ENCODE measurements around the gene ITGAE.

The ITGAE gene

DNA sequence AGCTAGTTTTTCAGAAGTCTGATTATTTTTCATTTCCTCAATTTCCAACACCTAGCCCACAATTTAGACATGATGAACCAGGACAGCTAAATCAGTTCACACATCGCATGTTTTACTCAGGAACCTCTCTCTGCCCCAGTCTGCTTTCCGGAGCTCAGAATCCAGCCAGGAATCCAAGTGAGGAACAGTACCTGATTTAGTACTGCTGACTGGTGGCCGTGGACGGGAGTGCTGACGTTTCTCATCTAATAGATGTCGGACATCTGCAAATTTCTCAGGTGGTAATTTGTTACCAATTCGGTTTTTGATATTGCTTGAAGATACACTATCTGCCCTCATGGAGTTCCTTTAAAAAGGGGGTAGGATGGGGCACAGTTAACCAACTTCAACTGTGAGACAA, 14.9 kb upstream of the ITGAE start:
- DNase-seq: no peak

DNA sequence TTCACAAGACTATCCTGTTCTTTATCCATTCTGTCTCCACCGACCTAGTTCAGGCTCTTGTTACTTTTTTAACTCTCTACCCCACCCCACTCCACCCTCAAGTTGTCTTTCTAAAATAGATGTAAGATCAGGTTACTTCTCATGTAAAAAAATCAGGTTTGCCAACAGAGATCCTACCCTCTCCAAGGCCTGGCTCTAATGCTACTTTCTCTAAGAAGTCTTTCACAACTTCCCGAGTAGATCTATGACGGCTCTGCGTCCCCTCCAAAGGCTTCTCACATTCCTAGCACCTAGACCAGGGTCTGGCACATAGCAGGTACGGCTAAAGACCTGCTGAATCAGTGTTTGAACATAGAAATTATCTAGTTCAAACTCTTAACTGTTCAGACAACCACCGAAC, 14.1 kb upstream of the ITGAE start:
- DNase-seq: no peak

DNA sequence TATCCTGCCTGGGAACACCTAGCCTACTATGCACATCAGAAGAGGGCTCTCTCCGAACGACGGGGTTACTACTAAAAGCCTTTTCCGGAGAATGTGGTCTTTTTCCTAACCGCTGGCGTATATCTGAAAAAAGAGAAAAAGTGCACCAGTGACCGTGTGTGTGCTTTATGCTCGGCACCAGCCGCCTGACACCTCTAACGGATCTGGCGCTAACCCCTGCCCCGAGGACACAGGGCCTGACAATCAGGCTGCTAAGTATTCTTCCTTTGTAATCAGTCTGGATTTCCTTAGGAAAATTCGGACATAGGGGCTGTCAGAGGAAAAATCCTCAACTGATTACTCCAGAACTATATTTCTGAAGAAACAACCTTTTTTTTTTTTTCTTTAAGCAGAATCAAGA, 13.4 kb upstream of the ITGAE start:
- no peak for DNase-seq

DNA sequence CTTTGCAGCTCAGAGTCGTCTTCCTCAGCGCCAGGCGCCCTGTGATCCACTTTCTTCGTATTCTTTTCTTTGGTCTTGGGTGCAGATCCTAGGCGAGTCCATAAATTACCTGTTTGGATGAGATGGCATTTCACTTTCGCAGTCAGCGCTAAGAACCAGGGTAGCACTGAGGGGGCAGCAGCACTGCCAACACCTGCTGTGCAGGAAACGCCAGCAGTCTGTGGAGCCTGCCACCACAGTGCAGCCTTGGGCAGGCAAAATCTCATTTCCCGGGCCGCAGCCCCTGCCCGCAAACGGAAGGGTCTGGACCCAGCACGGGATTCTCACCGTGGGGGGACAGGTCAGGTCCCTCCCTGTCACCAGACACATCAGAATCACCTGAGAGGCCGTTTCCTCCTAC, 12.2 kb upstream of the ITGAE start:
- DNase-seq: no peak

DNA sequence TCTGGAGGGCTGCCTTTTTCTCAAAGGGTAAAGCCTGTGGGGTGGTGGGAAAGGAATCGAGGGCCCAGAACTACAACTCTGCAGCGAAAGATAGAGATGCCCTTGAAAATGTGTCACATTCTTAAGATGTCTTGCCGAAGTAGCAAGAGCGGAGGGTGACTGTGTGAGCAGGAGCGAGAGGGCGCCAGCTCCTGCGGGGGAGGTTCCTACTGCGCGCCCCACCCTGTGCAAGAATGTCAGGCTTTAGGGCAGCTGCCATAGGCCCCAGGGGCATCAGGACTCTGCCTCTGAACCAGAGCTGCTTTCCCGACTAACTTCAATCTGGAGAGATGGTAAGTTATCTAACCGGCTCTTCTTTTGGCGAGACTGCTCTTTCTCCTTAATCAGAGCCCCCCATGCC, 11.8 kb upstream of the ITGAE start:
- no peak for DNase-seq

DNA sequence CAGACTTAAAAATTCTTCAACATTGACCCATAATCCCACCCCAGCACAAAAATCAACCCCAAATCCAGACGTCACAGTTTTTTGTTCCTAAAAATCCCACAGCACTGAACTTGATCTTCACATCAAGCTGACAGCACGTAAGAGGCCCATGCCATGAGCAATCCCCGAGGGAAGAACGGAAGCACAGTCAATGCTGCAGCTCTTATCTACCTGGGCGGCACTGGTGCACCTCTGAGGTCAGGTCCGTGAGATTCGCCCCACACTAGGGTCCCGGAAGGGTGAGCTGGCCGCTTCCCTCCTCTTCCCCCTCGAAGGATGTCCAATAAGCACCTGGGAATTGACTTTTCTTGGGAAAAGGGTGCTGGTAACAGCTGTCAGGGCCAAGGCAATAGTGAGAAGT, 11.3 kb upstream of the ITGAE start:
- no peak for DNase-seq

DNA sequence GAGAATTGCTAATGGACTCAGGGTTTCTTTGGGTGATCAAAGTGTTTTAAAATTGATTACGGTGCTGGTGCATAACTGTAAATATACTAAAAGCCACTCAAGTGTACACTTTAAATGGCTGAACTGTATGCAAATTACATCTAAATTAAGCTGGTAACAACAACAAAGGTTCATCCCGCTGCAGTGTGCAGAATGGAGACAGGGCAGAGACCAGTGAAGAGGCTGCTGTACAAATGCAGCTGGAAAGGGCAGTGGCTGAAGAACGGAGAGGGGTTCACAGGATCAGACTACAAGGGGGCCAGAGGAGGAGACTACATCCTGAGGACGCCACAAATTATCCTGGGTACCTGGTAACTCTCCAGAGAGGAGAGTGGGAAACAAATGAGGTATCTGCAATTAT, 9.0 kb upstream of the ITGAE start:
- DNase-seq: no peak

DNA sequence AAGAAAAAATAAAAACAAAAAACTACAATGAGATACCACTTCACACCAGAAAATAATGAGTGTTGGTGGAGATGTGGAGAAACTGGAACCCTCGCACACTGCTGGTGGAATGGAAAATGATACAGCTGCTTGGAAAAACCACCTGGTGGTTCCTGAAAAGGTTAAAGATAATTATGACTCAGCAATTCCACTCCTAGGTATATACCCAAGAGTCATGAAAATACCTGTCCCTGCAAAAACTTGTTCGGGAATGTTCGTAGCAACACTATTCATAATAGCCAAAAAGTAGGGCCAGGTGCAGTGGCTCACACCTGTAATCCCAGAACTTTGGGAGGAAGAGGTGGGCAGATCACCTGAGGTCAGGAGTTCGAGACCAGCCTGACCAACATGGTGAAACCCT, 8.1 kb upstream of the ITGAE start:
- no peak for DNase-seq

DNA sequence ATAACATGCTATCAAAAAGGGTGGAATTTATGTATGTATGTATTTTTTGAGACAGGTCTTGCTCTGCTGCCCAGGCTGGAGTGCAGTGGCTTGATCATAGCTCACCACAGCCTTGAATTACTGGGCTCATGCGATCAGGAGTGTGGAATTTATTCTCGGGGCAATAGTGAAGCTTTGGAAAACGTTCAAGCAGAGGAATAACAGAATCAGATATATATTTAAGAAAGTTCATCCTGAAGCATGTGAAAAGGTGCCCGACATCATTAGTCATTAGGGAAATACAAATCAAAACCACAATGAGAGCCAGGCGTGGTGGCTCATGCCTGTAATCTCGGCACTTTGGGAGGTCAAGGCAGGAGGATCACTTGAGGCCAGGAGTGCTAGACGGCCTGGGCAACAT, 7.7 kb upstream of the ITGAE start:
- DNase-seq: no peak

DNA sequence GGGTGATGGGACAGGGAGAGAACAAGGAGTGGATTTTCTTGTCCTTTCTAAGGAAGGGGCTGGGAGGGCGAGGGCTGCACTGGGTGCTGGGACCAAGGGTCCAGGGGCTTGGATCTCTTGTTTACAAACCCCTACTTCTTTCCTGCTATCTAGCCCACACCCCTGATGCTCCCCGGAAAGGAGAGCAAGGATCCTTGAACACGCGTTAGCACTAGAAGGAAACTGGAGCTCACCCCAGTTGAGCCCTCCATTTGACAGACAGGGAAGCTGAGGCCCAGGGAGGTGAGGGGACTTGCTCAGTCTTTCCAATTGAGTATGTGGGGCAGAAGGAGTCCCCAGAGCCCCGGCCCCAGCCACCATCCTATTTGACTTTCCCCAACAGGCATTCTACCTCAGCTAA, 4.6 kb upstream of the ITGAE start:
- no peak for DNase-seq

DNA sequence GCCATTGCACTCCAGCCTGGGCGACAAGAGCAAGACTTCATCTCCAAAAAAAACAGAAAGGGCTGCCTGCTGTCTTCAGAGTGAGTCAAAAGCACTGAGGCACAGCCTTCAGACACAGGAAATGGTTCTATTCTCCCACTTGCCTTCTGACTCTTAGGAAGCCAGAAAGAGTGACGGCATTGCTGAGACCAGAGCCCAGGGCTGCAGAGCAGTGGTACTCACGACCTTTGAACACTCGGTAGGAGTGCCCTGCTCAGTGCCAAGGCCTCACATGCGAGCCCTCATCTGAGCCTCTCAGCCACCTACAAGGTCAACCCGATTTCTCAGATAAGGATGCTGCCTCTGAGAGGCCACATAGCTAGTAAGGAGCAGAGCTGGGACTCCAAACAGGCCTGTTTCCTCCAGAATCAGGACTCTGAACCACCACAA, 3.5 kb upstream of the ITGAE start:
- no peak for DNase-seq

DNA sequence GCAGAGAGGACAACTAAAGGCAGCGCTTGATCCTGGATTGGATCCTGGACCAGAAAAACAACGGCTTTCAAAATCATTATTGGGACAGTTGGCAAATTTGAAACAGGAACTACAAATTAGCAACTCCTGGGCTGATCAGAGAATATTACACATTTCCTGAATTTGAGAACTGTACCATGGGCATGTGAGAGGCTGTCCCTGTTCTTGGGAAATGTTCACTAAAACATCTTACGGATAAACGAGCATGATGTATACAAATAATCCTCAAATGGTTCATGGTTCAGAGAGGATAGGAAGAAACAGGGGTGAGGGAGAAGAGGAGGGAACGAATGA, 2.3 kb upstream of the ITGAE start:
- no peak for DNase-seq

DNA sequence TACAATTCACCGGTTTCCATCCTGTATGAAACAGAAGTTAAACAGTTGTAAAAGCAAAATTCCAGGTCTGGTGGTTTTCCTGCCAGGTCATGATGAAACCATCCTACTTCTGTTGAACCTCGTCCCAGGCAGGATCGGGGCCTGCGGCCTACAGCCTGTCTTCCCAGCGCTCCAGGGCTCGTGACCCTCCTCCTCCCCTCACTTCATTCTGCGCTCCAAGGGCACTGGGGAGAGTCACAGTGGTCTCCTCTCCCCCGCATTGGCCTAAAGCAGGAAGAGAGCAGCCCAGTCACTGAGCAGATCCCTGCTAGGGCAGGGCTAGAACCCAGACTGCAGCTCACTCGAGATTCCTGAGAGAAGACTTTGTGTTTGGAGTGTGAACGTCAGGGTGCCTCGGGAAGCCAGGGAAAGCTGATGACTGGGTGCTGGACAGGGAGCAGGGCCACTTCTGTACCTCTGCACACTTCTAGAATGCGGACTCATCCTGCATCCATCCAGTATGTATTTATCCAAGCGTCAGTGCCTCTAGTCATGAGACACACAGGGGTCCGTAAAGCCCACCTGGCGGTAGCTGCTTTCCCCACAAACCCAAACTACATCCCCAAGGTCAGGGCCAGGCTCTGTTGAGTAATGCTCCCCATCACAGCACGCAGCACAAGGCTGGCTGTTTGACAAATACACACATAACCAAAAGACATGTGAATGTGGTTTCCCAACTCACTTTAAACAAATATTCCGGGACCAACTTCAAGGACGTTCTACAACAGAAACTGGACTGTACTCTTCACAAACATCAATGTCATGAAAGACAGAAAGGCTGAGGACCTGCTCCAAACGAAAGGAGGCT, 1.7 kb upstream of the ITGAE start:
- DNase-seq: no peak

DNA sequence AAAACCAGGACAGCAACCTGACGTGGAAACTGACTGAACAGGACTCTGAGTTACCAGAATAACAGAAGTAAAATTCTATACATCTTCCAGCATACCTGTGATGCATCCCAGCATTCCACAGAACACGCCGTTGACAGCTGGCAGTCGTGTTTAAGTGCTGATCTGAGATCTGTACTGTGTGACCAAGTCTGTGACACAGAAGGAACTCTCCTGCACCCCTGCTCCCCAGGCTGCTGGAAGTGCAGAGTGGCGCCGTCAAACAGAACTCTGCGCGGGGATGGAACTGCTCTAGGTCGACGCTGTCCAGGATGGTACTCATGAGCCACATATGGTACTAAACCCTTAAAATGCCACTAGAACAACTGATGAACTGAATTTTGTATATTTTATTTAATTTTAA, 804 bp upstream of the ITGAE start:
- no peak for DNase-seq

DNA sequence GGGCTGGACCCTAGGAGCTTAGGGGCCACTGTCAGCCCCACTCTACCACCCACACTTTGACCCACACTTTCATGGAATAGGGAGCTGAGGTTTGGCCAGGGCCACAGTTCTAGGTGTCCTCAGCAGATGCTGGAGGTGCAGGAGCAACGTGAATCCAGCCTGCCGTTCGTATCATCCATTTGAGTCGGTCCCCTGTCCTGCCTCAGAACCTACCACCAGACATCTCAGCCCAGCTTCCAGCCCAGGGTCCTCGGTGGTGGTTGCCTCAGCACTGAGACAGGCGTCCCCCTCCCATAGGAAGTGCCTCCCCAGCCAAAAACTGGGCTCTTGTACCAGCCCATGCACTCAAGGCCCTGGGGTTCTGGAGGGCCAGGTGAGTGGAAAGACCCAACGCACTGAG, 359 bp upstream of the ITGAE start:
- no peak for DNase-seq

DNA sequence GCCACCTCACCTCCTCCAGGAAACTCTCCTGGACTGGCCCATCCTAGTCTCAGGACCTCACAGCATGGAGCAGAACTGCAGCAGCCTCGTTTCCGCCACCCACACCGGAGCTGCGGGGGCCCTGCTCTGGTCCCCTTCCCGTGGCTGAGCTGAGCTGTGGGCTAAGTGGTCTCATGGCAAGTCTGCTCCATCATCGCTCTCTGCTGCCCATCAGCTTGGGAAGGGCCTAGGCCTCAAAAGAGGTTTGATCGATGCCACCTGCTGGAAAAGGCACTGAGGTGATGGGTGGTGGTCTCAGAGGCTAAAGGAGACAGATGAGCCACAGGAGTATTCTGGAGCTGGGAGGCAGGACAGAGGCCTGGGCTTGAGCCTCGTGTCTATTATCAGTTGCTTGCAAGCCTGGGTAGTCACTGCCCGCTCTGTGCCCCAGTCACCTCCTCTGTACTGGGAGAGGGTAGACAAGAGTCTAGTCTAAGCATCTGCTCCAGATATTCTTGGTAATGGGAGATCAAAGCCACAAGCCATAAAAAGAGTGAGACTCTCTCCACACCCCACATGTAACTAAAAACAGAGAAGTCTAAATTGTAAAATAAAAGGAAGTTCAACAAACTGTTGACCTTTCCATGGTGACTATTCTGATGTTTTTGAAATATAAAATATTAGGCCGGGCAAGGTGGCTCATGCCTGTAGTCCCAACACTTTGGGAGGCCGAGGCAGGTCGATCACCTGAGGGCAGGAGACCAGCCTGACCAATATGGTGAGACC, 1.6 kb downstream of the ITGAE start:
- DNase-seq: no peak

DNA sequence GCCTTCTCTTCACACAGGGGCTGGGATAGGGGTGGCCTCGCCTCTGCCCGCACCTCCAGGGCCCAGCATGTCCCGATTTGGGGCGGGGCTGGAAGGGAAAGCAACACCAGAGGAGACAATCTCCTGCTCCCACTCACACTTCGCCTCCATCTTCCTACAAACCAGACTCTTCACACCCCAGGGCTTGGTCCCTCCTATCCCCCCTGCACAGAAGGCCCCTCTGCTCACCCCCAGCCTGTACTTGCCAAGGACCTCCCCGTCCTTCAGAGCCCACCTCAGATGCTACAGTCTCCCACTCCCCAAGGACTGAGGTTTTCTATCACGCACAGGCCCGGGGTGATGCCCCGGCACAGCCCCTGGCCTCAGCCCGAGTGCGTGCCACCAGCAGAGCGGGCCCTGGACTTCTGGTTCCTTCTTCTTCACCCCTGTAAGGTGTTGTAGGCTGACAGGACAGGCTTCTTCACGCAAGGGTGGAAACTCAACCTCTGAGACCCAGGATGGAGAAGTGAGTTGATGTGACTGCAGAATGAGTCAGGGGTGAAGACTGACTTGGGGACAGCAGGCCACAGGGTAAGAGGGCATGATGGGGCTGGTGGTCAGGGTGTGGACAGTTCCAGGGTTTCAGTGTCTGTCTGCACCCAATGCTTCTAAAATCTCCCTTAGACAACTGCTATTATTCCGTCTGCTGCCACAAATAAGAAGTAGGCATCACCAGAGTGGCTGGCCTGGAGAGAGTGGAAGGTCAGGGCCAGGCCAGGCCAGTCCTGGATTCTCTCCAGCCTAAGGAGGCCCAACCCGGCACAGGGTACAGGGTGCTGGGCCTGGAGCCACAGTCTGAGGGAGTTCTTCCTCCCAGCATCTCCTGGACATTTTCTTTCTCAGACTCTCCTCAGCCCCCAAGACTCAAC, 2.5 kb downstream of the ITGAE start:
- no peak for DNase-seq

DNA sequence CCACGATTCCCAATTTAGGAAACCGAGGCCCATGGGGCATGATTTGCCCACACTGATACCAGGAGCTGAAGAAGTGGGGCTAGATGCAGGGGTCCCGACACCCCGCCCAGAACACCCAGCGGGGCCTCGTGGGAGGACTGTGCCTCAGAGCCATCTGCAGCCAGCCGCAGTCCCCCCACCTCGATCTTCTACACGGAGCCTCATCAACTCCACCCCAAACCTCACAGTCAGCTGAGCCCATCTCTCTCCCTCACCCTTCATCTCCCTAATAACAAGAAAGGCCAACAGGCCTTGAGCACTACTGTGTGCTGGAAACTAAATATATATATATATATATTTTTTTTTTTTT, 4.2 kb downstream of the ITGAE start:
- DNase-seq: no peak

DNA sequence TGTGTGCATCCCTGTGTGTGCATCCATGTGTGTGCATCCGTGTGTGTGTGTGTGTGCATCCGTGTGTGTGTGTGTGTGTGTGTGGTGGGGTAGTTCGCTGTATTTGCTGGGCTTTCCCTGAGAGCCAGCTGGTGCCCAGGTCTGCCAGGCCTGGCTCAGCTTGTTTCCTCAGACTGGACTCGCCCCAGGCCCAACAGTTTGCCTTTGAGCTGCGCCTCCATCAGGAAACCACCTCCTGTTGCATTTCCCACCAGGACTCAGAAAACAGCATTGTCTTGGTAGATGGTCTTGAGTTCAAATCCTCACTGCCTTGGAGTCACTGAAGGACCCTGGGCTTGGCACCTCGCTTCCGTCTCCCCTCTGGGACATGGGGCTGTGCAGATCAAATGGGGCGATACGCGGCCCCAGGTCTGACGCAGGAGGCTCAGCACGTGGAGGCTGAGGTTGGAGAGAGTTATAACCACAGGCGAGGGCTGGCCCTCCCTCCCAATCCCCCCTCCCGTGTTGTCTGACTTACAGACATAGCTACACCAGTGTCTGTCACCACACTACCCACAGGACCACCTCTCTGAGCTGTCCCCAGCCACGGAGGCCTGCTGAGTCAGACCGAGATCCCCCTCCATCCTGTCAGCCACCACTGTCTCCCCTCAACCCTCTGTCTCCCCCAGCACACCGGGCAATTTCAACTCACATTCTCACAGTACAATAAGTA, 4.7 kb downstream of the ITGAE start:
- DNase-seq: no peak

DNA sequence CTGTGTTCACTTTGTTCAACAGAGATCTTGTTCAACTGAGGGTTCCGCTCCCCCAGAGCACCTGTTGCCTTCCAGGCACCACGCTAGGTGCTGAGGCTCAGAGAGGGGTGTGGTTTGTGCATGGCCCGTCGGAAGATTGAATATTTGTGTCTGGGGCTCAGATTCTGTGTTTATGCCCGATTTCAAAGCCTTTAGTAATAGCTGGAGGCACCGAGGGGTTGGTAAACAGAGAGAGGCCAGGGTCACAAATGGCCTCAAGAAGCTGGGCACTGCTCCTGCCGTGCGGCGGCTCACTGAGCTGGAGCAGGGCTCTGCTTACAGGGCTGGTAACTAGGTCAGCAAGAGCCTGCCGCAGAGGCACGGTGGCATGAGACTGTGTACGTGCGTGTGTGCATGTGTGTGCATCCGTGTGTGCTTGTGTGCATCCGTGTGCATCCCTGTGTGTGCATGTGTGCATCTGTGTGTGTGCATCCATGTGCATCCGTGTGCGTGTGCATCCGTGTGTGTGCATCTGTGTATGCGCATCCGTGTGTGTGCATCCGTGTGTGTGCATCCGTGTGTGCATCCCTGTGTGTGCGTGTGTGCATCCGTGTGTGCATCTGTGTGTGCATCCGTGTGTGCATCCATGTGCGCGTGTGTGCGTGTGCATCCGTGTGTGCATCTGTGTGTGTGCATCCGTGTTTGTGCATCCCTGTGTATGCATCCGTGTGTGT, 5.4 kb downstream of the ITGAE start:
- DNase-seq: no peak

DNA sequence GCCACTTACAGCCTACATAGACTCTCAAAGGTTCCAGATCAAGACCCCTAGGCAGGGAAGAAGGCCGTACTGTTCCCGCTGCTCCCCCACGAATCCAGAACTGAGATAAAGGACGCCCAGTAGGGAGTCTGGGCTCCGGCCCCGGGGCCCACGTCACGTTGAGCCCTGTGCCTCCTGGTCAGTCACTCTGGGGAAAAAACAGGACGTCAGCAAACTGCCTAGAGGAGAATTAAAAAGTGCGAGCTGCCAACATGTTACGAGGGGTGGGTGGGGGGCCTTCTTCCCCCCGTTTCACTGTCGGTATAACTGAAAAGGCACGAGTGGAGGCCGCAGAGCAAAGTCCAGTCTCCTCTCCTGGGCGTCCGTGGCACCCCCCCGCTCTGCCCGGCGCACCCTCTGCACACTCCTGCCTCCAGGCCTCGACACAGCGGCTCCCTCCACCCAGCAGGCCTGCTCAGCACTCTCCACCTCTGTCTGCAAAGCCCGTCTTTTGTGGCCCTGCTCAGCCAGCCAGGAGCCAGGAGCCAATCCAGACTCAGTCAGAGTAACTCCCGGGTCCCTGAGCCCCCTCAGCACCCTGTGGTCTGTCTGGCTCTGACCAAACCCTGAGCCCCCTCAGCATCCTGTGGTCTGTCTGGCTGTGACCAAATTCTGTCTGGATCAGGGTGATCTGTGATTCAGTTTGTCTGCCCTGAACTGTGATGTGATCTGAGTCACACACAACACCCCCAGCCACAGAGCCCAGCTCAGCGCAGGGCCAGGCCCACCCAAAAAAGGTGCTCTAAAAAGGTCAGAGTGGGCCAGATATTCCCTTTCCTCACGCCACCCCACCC, 6.2 kb downstream of the ITGAE start:
- DNase-seq: no peak
